ENCODE measurements around the gene CD69.

CD69 gene
- 0.02 to 10.7 (median 0.87) reads per million in 17 experiments for total RNA-seq

- peak; percentile 33 to 59 (median 56) for DNase-seq
These were observed at the start of gene CD69 for GRCh38 chr12:9760699-9761418. TSS of gene CD69 (minus strand) at chr12:9760901. CDS start at chr12:9760820, 81 bp downstream.

DNA sequence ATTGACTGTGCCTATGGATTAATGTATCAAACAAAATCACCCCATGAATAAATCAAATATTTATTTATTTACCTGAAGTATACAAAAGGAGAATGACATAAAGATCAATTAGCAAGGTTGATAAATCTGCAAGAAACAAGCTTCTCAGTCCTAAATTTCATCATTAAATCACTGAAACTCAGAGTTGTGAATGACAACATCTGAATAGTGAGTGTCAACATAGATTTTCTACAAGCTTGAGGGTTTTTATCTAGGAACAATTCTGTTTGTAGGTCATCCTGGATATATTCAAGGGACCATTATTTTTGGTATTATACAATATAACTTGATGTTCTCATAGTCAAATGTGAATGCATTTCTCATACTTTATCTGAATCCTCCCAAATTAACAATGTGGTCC is 49.2 kb upstream of the CD69 start:
- no peak for DNase-seq

DNA sequence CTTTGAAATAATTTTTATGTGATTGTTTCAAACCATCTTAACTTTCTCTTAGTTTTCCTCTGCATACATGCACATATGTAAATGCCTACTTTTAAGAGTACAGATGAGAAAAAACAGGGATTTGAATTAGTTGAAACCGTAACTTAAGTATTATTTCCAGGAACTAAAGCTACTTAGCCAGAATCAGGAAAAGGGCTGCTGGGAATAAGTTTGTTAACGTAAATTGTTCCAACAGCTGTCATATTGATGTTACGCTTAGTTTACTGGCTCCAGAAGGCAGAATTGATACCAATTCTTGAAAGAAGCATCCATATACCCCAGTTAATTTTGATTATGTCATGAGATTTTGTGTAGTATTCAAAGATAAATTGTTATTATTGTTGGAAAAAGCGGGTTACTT is 48.6 kb upstream of the CD69 start:
- no peak for DNase-seq

- peak; percentile 5 to 53 (median 22) for DNase-seq
These were observed 47.8 kb upstream of the CD69 start for GRCh38 chr12:9808504-9808903.

- DNase-seq = no peak
These were observed 46.0 kb upstream of the CD69 start for GRCh38 chr12:9806714-9807113.

DNA sequence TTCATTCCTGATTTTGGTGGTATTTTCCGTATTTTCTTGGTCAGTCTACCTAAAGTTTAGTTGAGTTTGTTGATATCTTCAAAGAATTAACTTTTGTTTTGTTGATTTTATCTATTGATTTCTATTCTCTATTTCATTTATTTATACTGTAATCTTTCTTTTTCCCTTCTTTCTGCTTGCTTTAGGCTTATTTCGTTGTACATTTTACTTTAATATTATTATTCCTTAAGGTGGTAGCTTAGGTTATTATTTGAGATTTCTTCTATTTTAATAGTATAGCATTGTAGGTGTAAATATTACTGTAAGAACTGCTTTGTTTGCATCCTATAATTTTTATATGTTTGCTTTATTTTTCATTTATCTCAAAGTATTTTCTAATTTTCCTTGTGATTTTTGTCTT is 45.2 kb upstream of the CD69 start:
- no peak for DNase-seq

GRCh38 chr12:9799961-9800360 is 39.3 kb upstream of the CD69 start:
- no peak for DNase-seq

DNA sequence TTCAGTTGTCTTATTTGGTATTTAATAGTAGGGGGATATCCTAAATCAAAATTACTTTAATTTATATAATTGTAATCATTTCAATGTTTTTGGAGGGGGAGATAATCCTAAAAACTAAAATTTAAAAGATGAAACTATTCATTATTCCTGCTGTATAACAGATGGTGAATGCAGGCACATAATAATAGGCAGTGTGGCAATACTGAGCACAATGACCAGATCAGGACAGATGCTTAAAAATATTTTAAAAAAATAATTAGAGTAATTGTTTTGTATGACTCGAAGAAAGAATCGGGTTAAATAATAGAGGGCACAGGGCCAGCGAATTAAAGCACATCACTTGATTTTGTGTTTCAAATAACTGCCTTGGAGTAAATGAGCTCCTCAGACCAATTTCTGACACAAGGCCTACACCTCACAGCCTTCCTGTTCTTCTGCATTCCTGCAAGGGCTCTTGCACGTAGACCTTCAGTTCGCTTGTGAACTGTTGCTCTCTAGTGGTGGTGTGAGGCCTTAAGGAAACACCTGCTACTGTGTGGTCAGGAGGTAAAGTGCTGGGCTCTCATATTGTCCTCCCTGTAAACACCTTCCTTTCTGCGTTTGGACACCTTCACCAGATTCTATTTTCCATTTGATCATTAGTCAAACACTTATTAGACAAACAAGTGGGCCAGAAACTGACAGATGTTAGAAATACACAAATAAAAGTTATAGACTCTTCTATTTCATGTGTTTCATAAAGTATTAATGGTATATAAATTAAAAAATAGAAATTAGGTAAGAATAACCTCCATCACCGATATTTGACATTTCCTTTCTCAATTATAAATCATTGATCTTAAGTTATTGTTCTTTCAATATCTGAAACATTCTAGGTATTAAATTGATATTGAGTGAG is 37.3 kb upstream of the CD69 start:
- DNase-seq = peak; percentile 31 to 61 (median 57)

- no peak for DNase-seq
These were observed 36.3 kb upstream of the CD69 start for GRCh38 chr12:9796971-9797370.

DNA sequence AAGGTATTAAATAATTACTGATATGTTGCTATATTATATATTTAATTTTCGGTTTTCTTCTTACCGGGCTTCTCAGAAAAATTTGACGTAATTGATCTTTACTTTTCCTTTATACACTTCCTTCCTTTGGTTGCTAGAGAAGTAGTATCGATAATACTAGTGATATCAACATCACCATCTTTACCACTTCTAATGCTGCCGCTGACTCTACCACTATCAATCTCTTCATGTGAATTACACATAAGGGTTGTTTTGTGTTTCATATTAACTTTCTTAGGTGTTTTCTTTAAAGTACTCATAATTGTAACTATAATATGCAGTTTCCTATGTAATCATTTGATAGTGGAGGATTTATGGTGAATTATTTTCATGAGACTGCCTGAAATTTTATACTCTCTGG is 35.6 kb upstream of the CD69 start:
- DNase-seq = no peak

GRCh38 chr12:9795945-9796344 is 35.2 kb upstream of the CD69 start:
- no peak for DNase-seq

GRCh38 chr12:9794484-9795093 is 33.9 kb upstream of the CD69 start:
- no peak for DNase-seq

DNA sequence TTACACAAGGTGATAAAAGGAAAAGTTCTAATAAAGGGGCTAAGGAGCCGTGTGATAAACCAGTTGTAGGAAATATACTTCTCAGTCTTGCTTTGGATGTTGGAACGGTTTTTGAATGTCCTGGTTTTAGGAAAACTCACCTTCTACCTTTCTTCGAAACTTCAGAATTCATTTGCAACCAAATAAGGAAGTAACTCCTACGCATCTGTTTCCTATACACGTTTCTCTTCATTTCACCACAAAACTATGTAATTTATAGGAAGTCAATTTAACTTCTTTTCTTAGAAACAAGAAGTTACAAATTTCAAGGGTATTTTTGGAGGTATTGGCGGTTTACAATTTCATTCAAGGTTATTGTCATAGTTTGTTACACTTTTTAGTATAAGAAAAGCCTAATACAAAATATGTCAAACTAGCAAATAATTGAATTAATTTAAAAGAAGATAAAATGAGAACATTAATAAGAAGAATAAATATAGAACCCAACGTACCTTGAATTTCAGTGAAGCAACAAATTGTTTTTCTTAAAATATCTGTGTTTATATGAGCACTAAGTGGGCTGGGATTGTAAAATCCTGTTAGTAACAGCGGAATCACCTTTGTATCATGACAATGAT is 33.2 kb upstream of the CD69 start:
- DNase-seq = peak; percentile 18 to 90 (median 58)

- DNase-seq = no peak
These were observed 32.4 kb upstream of the CD69 start for GRCh38 chr12:9792961-9793617.

- no peak for DNase-seq
These were observed 31.6 kb upstream of the CD69 start for GRCh38 chr12:9792185-9792900.

- DNase-seq = no peak
These were observed 26.3 kb upstream of the CD69 start for GRCh38 chr12:9786726-9787717.

- no peak for DNase-seq
These were observed 24.1 kb upstream of the CD69 start for GRCh38 chr12:9784816-9785215.

DNA sequence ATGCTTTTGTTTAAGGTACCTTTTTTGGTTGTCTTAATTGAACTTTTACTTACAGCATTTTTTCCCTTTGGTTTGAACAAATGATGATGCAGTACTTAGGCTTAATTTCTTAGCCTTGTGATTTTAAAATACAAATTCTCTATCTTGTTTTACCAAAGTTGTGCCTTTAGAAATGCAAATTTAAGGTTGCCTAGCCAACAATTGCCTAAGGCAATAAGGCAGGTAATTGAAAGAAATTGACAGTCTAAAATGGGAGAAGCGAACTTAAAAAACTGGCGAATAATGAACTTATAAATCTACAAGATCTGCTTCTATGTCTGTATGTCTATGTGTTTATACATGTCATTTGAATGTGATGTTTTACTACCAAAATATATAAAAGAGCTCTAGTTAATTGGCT is 23.6 kb upstream of the CD69 start:
- no peak for DNase-seq

- DNase-seq = no peak
These were observed 22.1 kb upstream of the CD69 start for GRCh38 chr12:9782547-9783382.

Measured in suppressor macrophage (primary cell).